ENCODE results near the gene CHIT1. TPM values are rescaled to one million over a fixed set of nuclear protein-coding genes. Genes with fewer than 3 reads are reported as not detected.

The CHIT1 gene
- total and polyA plus RNA-seq, 2 of the 13 experiments (the other 11 are each of a cell fraction or from before 2014, with no cell fraction given) = not detected

DNA sequence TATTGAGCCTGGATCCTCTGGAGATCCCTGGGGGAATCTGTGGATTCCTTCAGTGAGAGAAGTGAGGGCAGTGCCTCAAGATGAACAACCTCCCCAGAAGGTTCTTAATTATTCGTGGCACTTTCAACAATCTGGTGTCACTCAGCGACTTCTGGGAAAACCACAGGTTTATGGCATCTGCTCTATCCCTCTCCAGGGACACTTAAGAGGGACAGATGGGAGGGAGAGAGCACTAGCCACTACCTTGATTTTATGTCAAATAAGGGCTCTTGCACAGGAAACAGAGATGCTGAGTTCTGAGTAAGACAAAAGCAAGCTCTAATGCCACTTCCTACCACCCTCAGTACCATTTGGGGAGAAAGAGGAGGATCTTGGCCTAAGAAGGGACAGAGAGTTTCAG, 21.7 kb downstream of the CHIT1 start:
- FAIRE-seq = no peak
- intact Hi-C loops (cut with micrococcal nuclease; ENCODE audit: unreplicated experiment) = no loop called here

DNA sequence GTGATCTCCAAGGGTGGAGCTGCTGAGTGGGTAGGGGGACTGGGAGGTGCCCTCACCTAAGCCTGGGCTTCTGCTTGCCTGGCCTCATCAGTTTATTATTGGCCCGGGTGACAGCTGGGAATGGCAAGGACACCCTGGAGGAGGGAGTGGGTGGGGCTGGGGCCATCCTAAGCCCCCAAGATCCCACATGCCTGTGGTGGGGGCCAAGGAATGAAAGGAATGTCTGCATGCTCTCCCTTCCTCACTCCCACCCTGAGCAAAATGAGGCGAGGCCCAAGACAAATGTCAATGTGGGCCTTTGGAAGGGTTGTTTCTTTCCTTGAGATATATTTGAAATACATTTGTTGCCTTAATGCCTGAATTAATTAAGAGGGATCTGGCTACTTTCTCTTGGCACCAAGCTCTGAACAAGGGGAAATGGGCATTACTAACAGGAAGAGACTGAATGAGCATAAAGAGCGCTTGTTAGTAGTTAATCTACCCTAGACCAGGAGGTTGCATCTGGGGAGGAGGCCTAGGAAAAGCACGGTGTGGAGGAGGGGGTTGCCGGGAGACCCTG, 23.3 kb downstream of the CHIT1 start:
- Histone ChIP-seq H3K27me3 (ENCODE audit: control insufficient read depth in 1 of 2, insufficient read depth in 2 of 2, low read length in 2 of 2) (0 out of 5 replicates have a peak, but pooled peaks cover 0 to 3% of the 10 kb centered on the region in 2 experiments), H3K4me2 (ENCODE audit: low read depth, low read length) (no peak overlapping the region), H3K79me2 (ENCODE audit: insufficient read depth, low read length) (no peaks in the 10 kb centered on the region), H3K27ac (ENCODE audit: extremely low read length, insufficient read depth, low read length) (no peak overlapping the region), H4K20me1 (ENCODE audit: insufficient read depth, low read length) (no peaks in the 10 kb centered on the region; the same call in 1 of the 2 replicates), H2AFZ (ENCODE audit: low read length) (no peak overlapping the region), H3K4me3 (replicated peaks in 1 of 3; ENCODE audit: insufficient read depth in 1 of 3, low read depth in 2 of 3, low read length in 3 of 3) (no peak overlapping the region), H3K9ac (ENCODE audit: insufficient read depth, low read depth, low read length) (no peak overlapping the region), H3K9me3 (ENCODE audit: low read length) (no peaks in the 10 kb centered on the region), H3K4me1 (ENCODE audit: insufficient read depth, low read length) (peaks cover 8% of the 10 kb centered on the region), H3K36me3 (replicated peaks in 1 of 2; ENCODE audit: control insufficient read depth in 1 of 2, insufficient read depth in 2 of 2, low read length in 2 of 2) (no peaks in the 10 kb centered on the region)
- ChIA-PET POLR2A (no interaction called here), CTCF (ENCODE audit: low intra/inter-chr PET ratio, low total read pairs) (no interaction called here)
- DNase-seq (ENCODE audit: low spot score) (no peak), ATAC-seq (no peak), FAIRE-seq (no peak)
- 89% methylated on average over 5 of the region's 5 CpGs for WGBS (ENCODE audit: low lambda C conversion rate)
- intact Hi-C loops (cut with micrococcal nuclease; ENCODE audit: unreplicated experiment) (no loop called here), in situ Hi-C loops (cut with HindIII; ENCODE audit: extremely low pct_ligation_motif_present, low pct_unique_long_range_greater_than_20kb) (no loop called here)
- BruUV-seq (replicated peaks) = no TSS peak
- TF ChIP-seq CBX2 (IDR thresholded peaks at IDR 0.05; ENCODE audit: low read depth, low read length) (no peak), CBX2 (CRISPR knock-in tag; IDR thresholded peaks at IDR 0.05; ENCODE audit: low read depth) (no peak), ZC3H4 (CRISPR knock-in tag; IDR thresholded peaks at IDR 0.05; ENCODE audit: borderline replicate concordance) (no peak), ATF7-NPFF (CRISPR knock-in tag; IDR thresholded peaks at IDR 0.05; ENCODE audit: low read depth) (no peak), ELF1 (CRISPR knock-in tag; IDR thresholded peaks at IDR 0.05) (no peak), EHMT2 (IDR thresholded peaks at IDR 0.05; ENCODE audit: borderline replicate concordance, low read depth, low read length) (no peak)
- TF ChIP-seq, protein P1, sequence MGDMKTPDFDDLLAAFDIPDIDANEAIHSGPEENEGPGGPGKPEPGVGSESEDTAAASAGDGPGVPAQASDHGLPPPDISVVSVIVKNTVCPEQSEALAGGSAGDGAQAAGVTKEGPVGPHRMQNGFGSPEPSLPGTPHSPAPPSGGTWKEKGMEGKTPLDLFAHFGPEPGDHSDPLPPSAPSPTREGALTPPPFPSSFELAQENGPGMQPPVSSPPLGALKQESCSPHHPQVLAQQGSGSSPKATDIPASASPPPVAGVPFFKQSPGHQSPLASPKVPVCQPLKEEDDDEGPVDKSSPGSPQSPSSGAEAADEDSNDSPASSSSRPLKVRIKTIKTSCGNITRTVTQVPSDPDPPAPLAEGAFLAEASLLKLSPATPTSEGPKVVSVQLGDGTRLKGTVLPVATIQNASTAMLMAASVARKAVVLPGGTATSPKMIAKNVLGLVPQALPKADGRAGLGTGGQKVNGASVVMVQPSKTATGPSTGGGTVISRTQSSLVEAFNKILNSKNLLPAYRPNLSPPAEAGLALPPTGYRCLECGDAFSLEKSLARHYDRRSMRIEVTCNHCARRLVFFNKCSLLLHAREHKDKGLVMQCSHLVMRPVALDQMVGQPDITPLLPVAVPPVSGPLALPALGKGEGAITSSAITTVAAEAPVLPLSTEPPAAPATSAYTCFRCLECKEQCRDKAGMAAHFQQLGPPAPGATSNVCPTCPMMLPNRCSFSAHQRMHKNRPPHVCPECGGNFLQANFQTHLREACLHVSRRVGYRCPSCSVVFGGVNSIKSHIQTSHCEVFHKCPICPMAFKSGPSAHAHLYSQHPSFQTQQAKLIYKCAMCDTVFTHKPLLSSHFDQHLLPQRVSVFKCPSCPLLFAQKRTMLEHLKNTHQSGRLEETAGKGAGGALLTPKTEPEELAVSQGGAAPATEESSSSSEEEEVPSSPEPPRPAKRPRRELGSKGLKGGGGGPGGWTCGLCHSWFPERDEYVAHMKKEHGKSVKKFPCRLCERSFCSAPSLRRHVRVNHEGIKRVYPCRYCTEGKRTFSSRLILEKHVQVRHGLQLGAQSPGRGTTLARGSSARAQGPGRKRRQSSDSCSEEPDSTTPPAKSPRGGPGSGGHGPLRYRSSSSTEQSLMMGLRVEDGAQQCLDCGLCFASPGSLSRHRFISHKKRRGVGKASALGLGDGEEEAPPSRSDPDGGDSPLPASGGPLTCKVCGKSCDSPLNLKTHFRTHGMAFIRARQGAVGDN (CRISPR knock-in tag; IDR thresholded peaks at IDR 0.05) = no peak
- TF ChIP-seq, protein P2, sequence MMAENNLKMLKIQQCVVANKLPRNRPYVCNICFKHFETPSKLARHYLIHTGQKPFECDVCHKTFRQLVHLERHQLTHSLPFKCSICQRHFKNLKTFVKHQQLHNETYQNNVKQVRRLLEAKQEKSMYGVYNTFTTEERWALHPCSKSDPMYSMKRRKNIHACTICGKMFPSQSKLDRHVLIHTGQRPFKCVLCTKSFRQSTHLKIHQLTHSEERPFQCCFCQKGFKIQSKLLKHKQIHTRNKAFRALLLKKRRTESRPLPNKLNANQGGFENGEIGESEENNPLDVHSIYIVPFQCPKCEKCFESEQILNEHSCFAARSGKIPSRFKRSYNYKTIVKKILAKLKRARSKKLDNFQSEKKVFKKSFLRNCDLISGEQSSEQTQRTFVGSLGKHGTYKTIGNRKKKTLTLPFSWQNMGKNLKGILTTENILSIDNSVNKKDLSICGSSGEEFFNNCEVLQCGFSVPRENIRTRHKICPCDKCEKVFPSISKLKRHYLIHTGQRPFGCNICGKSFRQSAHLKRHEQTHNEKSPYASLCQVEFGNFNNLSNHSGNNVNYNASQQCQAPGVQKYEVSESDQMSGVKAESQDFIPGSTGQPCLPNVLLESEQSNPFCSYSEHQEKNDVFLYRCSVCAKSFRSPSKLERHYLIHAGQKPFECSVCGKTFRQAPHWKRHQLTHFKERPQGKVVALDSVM (CRISPR knock-in tag; IDR thresholded peaks at IDR 0.05) = no peak

More for the DNA sequence above, 21.7 kb downstream of the CHIT1 start:
- ChIA-PET POLR2A (no interaction called here), CTCF (ENCODE audit: low intra/inter-chr PET ratio, low total read pairs) (no interaction called here)
- WGBS (ENCODE audit: low lambda C conversion rate) = 17% methylated on average over 1 of the region's 2 CpGs
- no peaks in the 10 kb centered on the region for H3K36me3 ChIP-seq (replicated peaks in 1 of 2; ENCODE audit: control insufficient read depth in 1 of 2, insufficient read depth in 2 of 2, low read length in 2 of 2)
- H3K4me3 ChIP-seq (replicated peaks in 1 of 3; ENCODE audit: insufficient read depth in 1 of 3, low read depth in 2 of 3, low read length in 3 of 3) = no peak overlapping the region
- no TSS peak for BruUV-seq (replicated peaks)
- H3K27me3 ChIP-seq (ENCODE audit: control insufficient read depth in 1 of 2, insufficient read depth in 2 of 2, low read length in 2 of 2) = 0 out of 5 replicates have a peak, but pooled peaks cover 0 to 6% of the 10 kb centered on the region in 2 experiments
- no peak overlapping the region for H3K4me2 ChIP-seq (ENCODE audit: low read depth, low read length)
- H3K79me2 ChIP-seq (ENCODE audit: insufficient read depth, low read length) = no peaks in the 10 kb centered on the region
- no peak overlapping the region for H3K9ac ChIP-seq (ENCODE audit: insufficient read depth, low read depth, low read length)
- no peaks in the 10 kb centered on the region for H3K9me3 ChIP-seq (ENCODE audit: low read length)
- DNase-seq (ENCODE audit: low spot score) (no peak), ATAC-seq (no peak)
- no peak for TF ChIP-seq ZNF557 (CRISPR knock-in tag; IDR thresholded peaks at IDR 0.05)
- TF ChIP-seq ZNF326 (CRISPR knock-in tag; IDR thresholded peaks at IDR 0.05; ENCODE audit: borderline replicate concordance) = no peak
- no peak for TF ChIP-seq KLF6 (CRISPR knock-in tag; IDR thresholded peaks at IDR 0.05)
- TF ChIP-seq ZNF841 (CRISPR knock-in tag; IDR thresholded peaks at IDR 0.05; ENCODE audit: borderline replicate concordance) = no peak
- TF ChIP-seq SALL2 (CRISPR knock-in tag; IDR thresholded peaks at IDR 0.05) = no peak
- TF ChIP-seq ZNF30 (CRISPR knock-in tag; IDR thresholded peaks at IDR 0.05) = no peak
- TF ChIP-seq NFIB (CRISPR knock-in tag; IDR thresholded peaks at IDR 0.05; ENCODE audit: borderline replicate concordance) = no peak
- no peak for TF ChIP-seq MXI1 (IDR thresholded peaks at IDR 0.05; ENCODE audit: borderline replicate concordance, low read depth, low read length)
- TF ChIP-seq ZNF367 (CRISPR knock-in tag; IDR thresholded peaks at IDR 0.05; ENCODE audit: borderline replicate concordance) = no peak
- TF ChIP-seq ZNF788 (CRISPR knock-in tag; IDR thresholded peaks at IDR 0.05; ENCODE audit: borderline replicate concordance) = no peak
- no peak for TF ChIP-seq PPARG (CRISPR knock-in tag; conservative IDR thresholded peaks at IDR 0.05)
- H2AFZ ChIP-seq (ENCODE audit: low read length) = no peak overlapping the region
- no peak overlapping the region for H3K27ac ChIP-seq (ENCODE audit: extremely low read length, insufficient read depth, low read length)
- H4K20me1 ChIP-seq (ENCODE audit: insufficient read depth, low read length) = no peaks in the 10 kb centered on the region; the same call in 1 of the 2 replicates
- in situ Hi-C loops (cut with HindIII; ENCODE audit: extremely low pct_ligation_motif_present, low pct_unique_long_range_greater_than_20kb) = no loop called here
- H3K4me1 ChIP-seq (ENCODE audit: insufficient read depth, low read length) = peaks cover 16% of the 10 kb centered on the region

Measured in HepG2 (cell line).